Kidney (tissue), 14 donors: Measurements from ENCODE around the gene CDKL1. TPM values are rescaled to one million over a fixed set of nuclear protein-coding genes. Genes with fewer than 3 reads are reported as not detected.

Experiments used
- DNase-seq, 5 donors: peaks; one replicate each; pipeline ENCODE4 v3.0.0-alpha.2; 2013 to 2020
- FAIRE-seq: peaks from 2 replicates; lab custom pipeline; 2012; peaks lifted over from hg19 to GRCh38; lab: Jason Lieb, UNC
- H3K27ac ChIP-seq, 2 donors: one replicate each; pipeline ENCODE4 v1.7.0; 2013; ENCODE audit warnings: low read depth in 2 of 2, low read length in 2 of 2, inconsistent platforms in 1 of 2
- H3K27me3 ChIP-seq: one replicate; pipeline ENCODE4 v1.7.1; 2013; ENCODE audit warnings: low read length, inconsistent platforms; ENCODE audit not compliant: control insufficient read depth, insufficient read depth
- H3K36me3 ChIP-seq, 3 donors: one replicate each; pipeline versions ENCODE4 v1.7.0 to v1.7.1; 2013; ENCODE audit warnings: low read length in 3 of 3, control low read depth in 1 of 3, inconsistent platforms in 1 of 3; ENCODE audit not compliant: insufficient read depth in 3 of 3, control insufficient read depth in 2 of 3
- H3K4me1 ChIP-seq, 3 donors: one replicate each; pipeline versions ENCODE4 v1.7.0 to v1.7.1; 2013; ENCODE audit warnings: low read length in 3 of 3, inconsistent platforms in 1 of 3, low read depth in 1 of 3; ENCODE audit not compliant: control insufficient read depth in 2 of 3, insufficient read depth in 2 of 3
- H3K4me3 ChIP-seq, 3 donors: one replicate each; pipeline versions ENCODE4 v1.7.0 to v1.8.1; 2013; ENCODE audit warnings: low read length in 3 of 3, control low read depth in 1 of 3, inconsistent platforms in 1 of 3
- H3K9ac ChIP-seq, 3 donors: one replicate each; pipeline versions ENCODE4 v1.7.0 to v1.7.1; 2013; ENCODE audit warnings: low read length in 3 of 3, control low read depth in 1 of 3, inconsistent platforms in 1 of 3
- H3K9me3 ChIP-seq, 3 donors: one replicate each; pipeline versions ENCODE4 v1.7.0 to v1.7.1; 2013; ENCODE audit warnings: low read length in 3 of 3, control low read depth in 1 of 3, inconsistent platforms in 1 of 3; ENCODE audit not compliant: control insufficient read depth in 2 of 3, insufficient read depth in 1 of 3
- intact Hi-C: fragments of 100-400 bp; cut with DNase I; formaldehyde crosslinking; loops from one replicate; pipeline ENCODE4 v1.11.1; 2022
- polyA plus RNA-seq: library from polyadenylated mRNA; stranded (reverse); fragments of 350-450 nt; fragmentation: Illumina TruSeq; extraction: RNeasy Lipid Tissue Mini Kit (QIAGEN cat#74804); gene quantifications from one replicate; pipeline ENCODE4 v1.2.3, GENCODE V29; 2014; ENCODE audit warnings: low read depth, low replicate concordance; ENCODE audit not compliant: insufficient read depth
- total RNA-seq: library from RNA; stranded (reverse); fragmentation: NEBNext Ultra II Directional; extraction: Animal tissue kit (Norgen Biotek cat#: 25700); gene quantifications from one replicate; pipeline ENCODE4 v1.2.1, GENCODE V29; 2021
- TF ChIP-seq, protein P1 (sequence below): IDR thresholded peaks from 3 replicates; pipeline ENCODE4 v1.5.1; 2012; ENCODE audit warnings: mild to moderate bottlenecking, moderate library complexity, borderline replicate concordance; ENCODE audit not compliant: insufficient read depth; ENCODE audit errors: extremely low read depth
- donor health status: control.
- donor health status: control.
- donor health status: control.
- donor health status: control.
- donor health status: control.
- donor health status: DM: yes; HTN: yes; CAD: no.
- donor health status: Normal renal cell carcinoma (clear cell type).

Gene CDKL1
- total and polyA plus RNA-seq, 2 donors from 2014 or later = 17.9 to 60.0 TPM

DNA sequence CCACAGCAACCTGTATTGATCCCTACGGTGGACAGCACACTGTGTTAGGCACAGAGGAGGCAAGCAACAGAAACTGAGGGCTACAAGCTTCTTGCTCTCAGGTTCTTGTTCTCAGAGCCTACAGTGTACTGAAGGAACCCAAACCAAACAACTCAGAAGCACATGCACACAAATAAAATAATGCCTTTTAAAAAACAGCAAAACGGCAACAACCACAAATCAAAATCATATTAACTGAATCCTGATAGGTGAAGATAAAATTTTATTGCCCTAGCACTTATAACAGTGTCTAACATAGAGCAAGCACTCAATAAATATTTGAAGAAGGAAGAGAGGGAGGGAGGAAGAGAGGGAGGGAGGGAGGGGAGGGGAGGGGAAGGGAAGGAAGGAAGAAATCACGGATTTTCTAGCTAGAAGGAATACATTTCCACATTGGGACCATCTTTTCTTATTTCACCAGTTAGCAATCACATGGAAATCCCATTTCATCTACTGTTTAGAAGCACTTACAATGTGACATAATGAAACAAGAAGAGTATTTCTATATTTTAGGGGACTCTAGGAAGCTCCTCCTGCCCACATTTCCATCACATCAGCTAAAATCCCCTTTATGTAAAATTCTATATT lies 57.4 kb downstream of the CDKL1 start:
- H3K4me1 ChIP-seq = peaks cover 5 to 19% (median 16%) of the 10 kb centered on the region in 3 donors

DNA sequence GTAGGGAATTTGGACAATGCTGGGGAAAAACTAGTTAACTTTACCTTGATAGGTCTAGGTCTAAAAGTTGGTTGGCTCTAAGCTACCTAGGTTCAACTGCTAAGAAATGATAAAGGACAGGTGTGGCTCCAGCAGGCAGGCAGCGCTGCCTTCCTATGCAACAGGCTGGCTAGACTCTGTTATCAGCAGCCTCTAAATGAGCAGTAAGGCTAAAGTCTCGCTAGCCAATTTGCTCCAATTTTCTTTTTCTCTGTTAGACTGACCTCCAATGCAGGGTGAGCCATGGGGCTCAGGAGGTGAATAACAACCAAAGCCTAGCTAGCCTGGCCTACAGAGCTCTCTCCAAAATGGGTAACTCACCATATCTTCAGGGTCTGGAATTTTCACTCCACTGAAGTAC lies 58.1 kb downstream of the CDKL1 start:
- Histone ChIP-seq H3K27me3 (no peaks in the 10 kb centered on the region), H3K4me3 (no peak overlapping the region), H3K9ac (no peak overlapping the region), H3K9me3 (no peaks in the 10 kb centered on the region), H3K36me3 (peaks cover 0 to 12% (median 10%) of the 10 kb centered on the region in 3 donors), H3K27ac (peak overlapping the region in 1 of 2 donors; percentile 3), H3K4me1 (peaks cover 5 to 16% (median 16%) of the 10 kb centered on the region in 3 donors)
- DNase-seq = no peak
- FAIRE-seq = no peak
- TF ChIP-seq, protein P1, sequence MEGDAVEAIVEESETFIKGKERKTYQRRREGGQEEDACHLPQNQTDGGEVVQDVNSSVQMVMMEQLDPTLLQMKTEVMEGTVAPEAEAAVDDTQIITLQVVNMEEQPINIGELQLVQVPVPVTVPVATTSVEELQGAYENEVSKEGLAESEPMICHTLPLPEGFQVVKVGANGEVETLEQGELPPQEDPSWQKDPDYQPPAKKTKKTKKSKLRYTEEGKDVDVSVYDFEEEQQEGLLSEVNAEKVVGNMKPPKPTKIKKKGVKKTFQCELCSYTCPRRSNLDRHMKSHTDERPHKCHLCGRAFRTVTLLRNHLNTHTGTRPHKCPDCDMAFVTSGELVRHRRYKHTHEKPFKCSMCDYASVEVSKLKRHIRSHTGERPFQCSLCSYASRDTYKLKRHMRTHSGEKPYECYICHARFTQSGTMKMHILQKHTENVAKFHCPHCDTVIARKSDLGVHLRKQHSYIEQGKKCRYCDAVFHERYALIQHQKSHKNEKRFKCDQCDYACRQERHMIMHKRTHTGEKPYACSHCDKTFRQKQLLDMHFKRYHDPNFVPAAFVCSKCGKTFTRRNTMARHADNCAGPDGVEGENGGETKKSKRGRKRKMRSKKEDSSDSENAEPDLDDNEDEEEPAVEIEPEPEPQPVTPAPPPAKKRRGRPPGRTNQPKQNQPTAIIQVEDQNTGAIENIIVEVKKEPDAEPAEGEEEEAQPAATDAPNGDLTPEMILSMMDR = no peak
- intact Hi-C loops = no loop called here

More for the DNA sequence above, 57.4 kb downstream of the CDKL1 start:
- DNase-seq (no peak), FAIRE-seq (no peak)
- TF ChIP-seq, protein P1 = no peak
- intact Hi-C loops = no loop called here
- no peak overlapping the region for H3K9ac ChIP-seq
- no peaks in the 10 kb centered on the region for H3K9me3 ChIP-seq
- no peak overlapping the region for H3K4me3 ChIP-seq
- H3K27ac ChIP-seq = no peak overlapping the region
- no peaks in the 10 kb centered on the region for H3K27me3 ChIP-seq
- H3K36me3 ChIP-seq = peaks cover 0 to 13% (median 10%) of the 10 kb centered on the region in 3 donors

DNA sequence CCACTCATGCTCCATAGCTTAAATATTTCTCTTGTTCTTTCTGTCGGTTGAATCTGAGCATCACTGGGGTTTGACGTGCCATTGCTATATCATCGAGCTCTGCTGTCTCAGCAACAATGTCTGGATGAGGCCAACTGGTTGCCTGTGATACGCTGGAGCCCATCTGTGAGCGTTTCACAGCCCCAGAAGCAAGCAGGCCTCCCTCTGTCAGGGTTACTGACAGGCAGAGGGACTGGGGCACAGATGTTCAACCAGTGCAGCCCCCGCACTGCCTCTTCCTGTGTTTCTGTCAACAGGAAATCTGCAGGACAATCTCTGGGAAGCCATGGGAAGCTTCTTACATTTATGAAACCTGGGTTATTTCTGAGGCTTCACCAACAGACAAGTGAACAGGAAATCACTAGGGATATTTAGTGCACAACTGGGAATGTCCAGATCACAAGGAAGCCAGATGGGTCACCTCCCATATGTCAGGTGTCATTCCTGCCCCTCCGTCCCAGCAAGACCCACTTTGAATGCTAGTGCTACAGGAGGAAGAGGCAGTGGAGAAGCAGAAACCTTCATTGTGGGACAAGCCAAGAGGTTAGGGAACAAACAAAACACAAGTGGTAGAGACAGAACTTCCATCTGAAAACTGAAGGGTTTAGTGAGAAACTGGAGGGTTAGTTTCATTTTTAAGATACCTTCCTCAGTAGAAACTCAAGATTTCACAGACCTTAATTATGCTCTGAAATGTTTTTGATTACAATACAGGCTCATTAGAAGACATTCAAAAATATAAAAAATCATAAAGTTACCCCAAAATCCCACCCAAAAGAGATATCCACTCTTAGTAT lies 60.5 kb downstream of the CDKL1 start:
- DNase-seq (peak; percentile 70 to 93 (median 78)), FAIRE-seq (no peak)
- H3K4me1 ChIP-seq = peaks cover 5 to 16% (median 14%) of the 10 kb centered on the region in 3 donors
- H3K4me3 ChIP-seq = no peak overlapping the region
- H3K27me3 ChIP-seq = no peaks in the 10 kb centered on the region
- H3K36me3 ChIP-seq = peaks cover 0 to 22% (median 17%) of the 10 kb centered on the region in 3 donors
- no peaks in the 10 kb centered on the region for H3K9me3 ChIP-seq
- H3K9ac ChIP-seq = peak overlapping the region in 1 of 3 donors; percentile 42
- intact Hi-C loops = no loop called here
- peak overlapping the region; percentile 26 to 69 for H3K27ac ChIP-seq
- TF ChIP-seq, protein P1 = no peak
